ENCODE data around the gene DNAJC8.

GRCh38 chr1:28257736-28258135 lies 24.9 kb upstream of the DNAJC8 start:
- TF ChIP-seq POLR2A (IDR thresholded peaks at IDR 0.05; ENCODE audit: low read depth, low read length): no peak
- no peak for TF ChIP-seq CTCF (conservative IDR thresholded peaks at IDR 0.05; ENCODE audit: low read depth, low read length)
- no peak for TF ChIP-seq SMC3 (IDR thresholded peaks at IDR 0.05; ENCODE audit: low read depth, low read length)
- TF ChIP-seq, protein P1, sequence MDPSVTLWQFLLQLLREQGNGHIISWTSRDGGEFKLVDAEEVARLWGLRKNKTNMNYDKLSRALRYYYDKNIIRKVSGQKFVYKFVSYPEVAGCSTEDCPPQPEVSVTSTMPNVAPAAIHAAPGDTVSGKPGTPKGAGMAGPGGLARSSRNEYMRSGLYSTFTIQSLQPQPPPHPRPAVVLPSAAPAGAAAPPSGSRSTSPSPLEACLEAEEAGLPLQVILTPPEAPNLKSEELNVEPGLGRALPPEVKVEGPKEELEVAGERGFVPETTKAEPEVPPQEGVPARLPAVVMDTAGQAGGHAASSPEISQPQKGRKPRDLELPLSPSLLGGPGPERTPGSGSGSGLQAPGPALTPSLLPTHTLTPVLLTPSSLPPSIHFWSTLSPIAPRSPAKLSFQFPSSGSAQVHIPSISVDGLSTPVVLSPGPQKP (IDR thresholded peaks at IDR 0.05; ENCODE audit: borderline replicate concordance, low read depth, low read length): no peak
- no peak for TF ChIP-seq MAZ (IDR thresholded peaks at IDR 0.05; ENCODE audit: borderline replicate concordance, low read depth, low read length)
- TF ChIP-seq RAD21 (IDR thresholded peaks at IDR 0.05; ENCODE audit: low read length): no peak
- no peak for TF ChIP-seq CEBPB (IDR thresholded peaks at IDR 0.05; ENCODE audit: low read depth, low read length)
- no peak for TF ChIP-seq FOS (IDR thresholded peaks at IDR 0.05; ENCODE audit: low read depth, low read length)
- no peak for TF ChIP-seq RFX5 (IDR thresholded peaks at IDR 0.05; ENCODE audit: low read depth, low read length)
- TF ChIP-seq USF2 (IDR thresholded peaks at IDR 0.05; ENCODE audit: low read depth, low read length): no peak
- TF ChIP-seq MAFK (IDR thresholded peaks at IDR 0.05; ENCODE audit: low read depth, low read length): no peak
- no peak for TF ChIP-seq MXI1 (IDR thresholded peaks at IDR 0.05; ENCODE audit: borderline replicate concordance, low read depth, low read length)
- TF ChIP-seq RCOR1 (IDR thresholded peaks at IDR 0.05; ENCODE audit: insufficient replicate concordance, low read length): no peak
